ENCODE measurements around the gene METTL5. TPM values are rescaled to one million over a fixed set of nuclear protein-coding genes. Genes with fewer than 3 reads are reported as not detected.

The METTL5 gene
- 65.0 to 87.8 TPM (median 66.8 TPM) in 5 replicates for total RNA-seq (2022; extraction: Qiagen RNA extraction)

DNA sequence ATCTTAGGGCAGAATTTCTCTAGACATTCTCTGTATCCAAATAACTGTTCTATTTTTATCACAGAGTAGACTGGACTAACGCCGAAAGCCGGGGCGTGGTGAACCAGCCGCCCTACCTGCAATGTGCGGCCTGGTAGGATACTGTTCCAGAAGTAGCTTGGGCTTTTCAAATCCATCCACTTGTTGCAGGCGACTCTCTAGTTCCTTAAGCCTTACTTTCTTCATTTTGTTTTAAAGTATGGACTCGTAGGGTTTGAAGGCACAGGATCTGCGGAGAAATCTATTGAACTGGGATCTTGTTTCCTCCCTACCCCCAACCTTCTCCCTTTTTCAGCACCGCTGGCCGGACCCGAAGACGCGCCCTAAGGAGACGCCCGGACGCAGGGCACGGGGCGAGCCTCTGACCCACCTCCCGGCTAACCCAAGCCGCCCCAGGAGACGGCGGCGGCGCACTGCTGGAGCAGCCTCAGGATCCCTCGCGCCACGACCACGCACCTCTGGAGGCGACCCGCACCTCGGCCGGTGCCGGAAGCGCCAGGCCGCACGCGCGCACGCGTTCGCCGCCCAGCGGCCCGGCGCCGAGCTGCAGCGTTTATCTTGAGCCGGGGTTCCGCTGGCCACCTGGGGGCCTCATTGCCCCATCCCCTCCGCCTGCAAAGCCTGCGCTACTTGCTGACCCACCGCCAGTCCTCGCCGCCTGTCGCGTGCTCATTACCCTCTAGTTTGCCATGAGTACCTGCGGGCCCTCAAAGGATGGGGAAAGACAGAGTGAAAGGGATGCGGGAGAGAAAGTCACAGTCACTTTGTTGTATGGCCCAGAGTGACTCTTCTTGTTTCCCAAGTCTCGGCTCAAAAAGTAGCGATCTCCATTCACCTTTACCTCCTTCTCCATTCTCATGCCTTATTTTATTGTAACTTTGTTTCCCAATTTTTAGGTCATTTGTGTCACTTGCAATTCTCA is at the start of gene METTL5:
METTL5 (minus strand) TSS at position 533 of the 961 bp plus-strand sequence; CDS start at position 225, 308 bp downstream.

DNA sequence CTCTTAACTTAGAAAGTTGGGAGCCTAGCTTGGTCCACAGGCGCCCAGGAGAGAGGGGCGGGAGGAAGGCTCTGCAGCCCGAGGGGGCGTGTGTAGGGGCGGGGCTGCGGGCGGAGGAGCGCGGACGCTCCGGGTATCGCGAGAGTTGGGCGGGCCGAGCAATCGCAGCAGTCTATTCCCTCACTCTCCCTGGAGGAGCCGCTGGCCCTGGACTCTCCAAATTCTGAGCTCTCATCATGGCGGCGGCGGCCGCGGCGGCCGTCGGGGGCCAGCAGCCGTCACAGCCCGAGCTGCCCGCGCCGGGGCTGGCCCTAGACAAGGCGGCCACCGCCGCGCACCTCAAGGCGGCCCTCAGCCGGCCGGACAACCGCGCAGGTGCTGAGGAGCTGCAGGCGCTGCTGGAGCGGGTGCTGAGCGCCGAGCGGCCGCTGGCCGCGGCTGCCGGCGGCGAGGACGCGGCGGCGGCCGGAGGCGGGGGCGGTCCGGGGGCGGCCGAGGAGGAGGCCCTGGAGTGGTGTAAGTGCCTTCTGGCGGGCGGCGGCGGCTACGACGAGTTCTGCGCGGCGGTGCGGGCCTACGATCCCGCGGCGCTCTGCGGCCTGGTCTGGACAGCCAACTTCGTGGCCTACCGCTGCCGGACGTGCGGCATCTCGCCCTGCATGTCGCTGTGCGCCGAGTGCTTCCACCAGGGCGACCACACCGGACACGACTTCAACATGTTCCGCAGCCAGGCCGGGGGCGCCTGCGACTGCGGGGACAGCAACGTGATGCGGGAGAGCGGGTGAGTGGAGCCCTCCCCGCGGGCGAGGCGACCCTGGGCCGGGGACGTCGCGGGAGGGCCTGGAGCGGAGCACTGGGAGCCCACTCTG is 2.8 kb upstream of the METTL5 start, which contains the start of gene UBR3:
UBR3 (plus strand) TSS at position 183 of the 869 bp plus-strand sequence; CDS start at position 237, 54 bp downstream.

GRCh38 chr2:169798718-169799592 is 25.8 kb downstream of the METTL5 start, which contains the start of gene SSB:
TSS of gene SSB (plus strand) at chr2:169798871. CDS start at chr2:169800961, 2,090 bp downstream.

Other genes with a start within 250 kb of the METTL5 start
- 29.7 to 50.7 TPM (median 32.2 TPM) in 5 replicates for gene PPIG, start 240.6 kb downstream of the METTL5 start, total RNA-seq (2022; extraction: Qiagen RNA extraction)
- gene CFAP210, start 130.5 kb downstream of the METTL5 start, total RNA-seq (2022; extraction: Qiagen RNA extraction) = 0.27 to 0.35 TPM (median 0.31 TPM) in 5 replicates
- gene PHOSPHO2, start 130.4 kb downstream of the METTL5 start, total RNA-seq (2022; extraction: Qiagen RNA extraction) = 2.4 to 3.2 TPM (median 2.9 TPM) in 5 replicates
- 5.1 to 7.7 TPM (median 6.6 TPM) in 5 replicates for gene KLHL23, start 91.1 kb downstream of the METTL5 start, total RNA-seq (2022; extraction: Qiagen RNA extraction)
- 116 to 161 TPM (median 128 TPM) in 5 replicates for gene SSB, start 26.0 kb downstream of the METTL5 start, total RNA-seq (2022; extraction: Qiagen RNA extraction)
- 7.6 to 10.5 TPM (median 8.7 TPM) in 5 replicates for gene UBR3, start 2.5 kb upstream of the METTL5 start, total RNA-seq (2022; extraction: Qiagen RNA extraction)

All from A549 treated with AZD2906 at 1 μM for 4 hours (cell line).